Karpas-422 (cell line): Measurements from ENCODE around the gene TGFB2. TPM values are rescaled to one million over a fixed set of nuclear protein-coding genes. Genes with fewer than 3 reads are reported as not detected.

Experiments used
- DNase-seq: peaks from one replicate; pipeline ENCODE4 v3.0.0-alpha.2; 2015
- H2AFZ ChIP-seq: fragments of 200-600 bp; sonication (generic); 2 replicates; pipeline ENCODE4 v1.6.1; 2014; ENCODE audit warnings: antibody characterized with exemption, low read length, mixed read lengths
- H3K27ac ChIP-seq: fragments of 200-600 bp; sonication (generic); 2 replicates; pipeline ENCODE4 v1.5.1; 2014; ENCODE audit warnings: mild to moderate bottlenecking, low read length, moderate library complexity
- H3K27me3 ChIP-seq: fragments of 200-600 bp; sonication (generic); 2 replicates; pipeline ENCODE4 v1.6.1; 2014; ENCODE audit warnings: low read length, mixed read lengths
- H3K36me3 ChIP-seq: fragments of 200-600 bp; sonication (generic); 2 replicates; pipeline ENCODE4 v1.6.1; 2014; ENCODE audit warnings: low read length, mixed read lengths; ENCODE audit not compliant: insufficient read depth
- H3K4me1 ChIP-seq: fragments of 200-600 bp; sonication (generic); 2 replicates; pipeline ENCODE4 v1.6.1; 2014; ENCODE audit warnings: mild to moderate bottlenecking, low read length, mixed read lengths
- H3K4me2 ChIP-seq: fragments of 200-600 bp; sonication (generic); 2 replicates; pipeline ENCODE4 v1.6.1; 2014; ENCODE audit warnings: low read length, low read depth, mild to moderate bottlenecking; ENCODE audit not compliant: poor library complexity, severe bottlenecking
- H3K4me3 ChIP-seq: fragments of 200-600 bp; sonication (generic); 2 replicates; pipeline ENCODE4 v1.5.1; 2014; ENCODE audit warnings: mild to moderate bottlenecking, antibody characterized with exemption, low read length, mixed read lengths
- H3K79me2 ChIP-seq: fragments of 200-600 bp; sonication (generic); 2 replicates; pipeline ENCODE4 v1.6.1; 2014; ENCODE audit warnings: mild to moderate bottlenecking, low read length, mixed read lengths
- H3K9ac ChIP-seq: fragments of 200-600 bp; sonication (generic); 2 replicates; pipeline ENCODE4 v1.6.0; 2014; ENCODE audit warnings: low read length
- H3K9me2 ChIP-seq: fragments of 200-600 bp; sonication (generic), shearing (Covaris generic); replicated peaks from 2 replicates; pipeline ENCODE4 v1.6.0; 2014; ENCODE audit warnings: mild to moderate bottlenecking, low read length, moderate library complexity; ENCODE audit not compliant: insufficient read depth
- H3K9me3 ChIP-seq: fragments of 300-700, 200-600 bp; sonication (generic); 2 replicates; pipeline ENCODE4 v1.6.1; 2014; ENCODE audit warnings: low read length, mixed read lengths
- H4K20me1 ChIP-seq: fragments of 200-600 bp; sonication (generic); 2 replicates; pipeline ENCODE4 v1.6.1; 2014; ENCODE audit warnings: mild to moderate bottlenecking, antibody characterized with exemption, low read length, low read depth; ENCODE audit not compliant: insufficient read depth
- total RNA-seq: library from RNA; depleted of rRNA; stranded (reverse); fragments of >200 nt; shearing (Covaris generic); gene quantifications from 2 replicates; pipeline ENCODE4 v1.2.3, GENCODE V29; 2014; ENCODE audit warnings: low replicate concordance

Gene TGFB2
- total RNA-seq, 1 experiment from 2014 or later, result not detected

GRCh38 chr1:218357893-218358232 is 12.7 kb downstream of the TGFB2 start:
- DNase-seq, result no peak
- Histone ChIP-seq H3K4me2 (no peak overlapping the region), H4K20me1 (no peaks in the 10 kb centered on the region), H3K36me3 (no peaks in the 10 kb centered on the region), H3K9ac (no peak overlapping the region), H2AFZ (no peak overlapping the region), H3K4me1 (no peaks in the 10 kb centered on the region), H3K27ac (no peak overlapping the region), H3K9me2 (no peaks in the 10 kb centered on the region), H3K9me3 (no peaks in the 10 kb centered on the region), H3K4me3 (no peak overlapping the region), H3K79me2 (no peaks in the 10 kb centered on the region), H3K27me3 (no peaks in the 10 kb centered on the region)

- Histone ChIP-seq H3K27ac (no peak overlapping the region), H3K9me2 (no peaks in the 10 kb centered on the region), H2AFZ (no peak overlapping the region), H3K4me1 (no peaks in the 10 kb centered on the region), H3K4me2 (no peak overlapping the region), H3K9ac (no peak overlapping the region), H3K27me3 (no peaks in the 10 kb centered on the region), H3K79me2 (no peaks in the 10 kb centered on the region), H4K20me1 (no peaks in the 10 kb centered on the region), H3K9me3 (no peaks in the 10 kb centered on the region), H3K36me3 (no peaks in the 10 kb centered on the region), H3K4me3 (no peak overlapping the region)
- no peak for DNase-seq
These were observed 16.3 kb downstream of the TGFB2 start for GRCh38 chr1:218361298-218362065.

- Histone ChIP-seq H3K27ac (no peak overlapping the region), H3K36me3 (no peaks in the 10 kb centered on the region), H3K9me2 (no peaks in the 10 kb centered on the region), H3K9me3 (no peaks in the 10 kb centered on the region), H2AFZ (no peak overlapping the region), H3K4me1 (no peaks in the 10 kb centered on the region), H3K9ac (no peak overlapping the region), H3K4me2 (no peak overlapping the region), H4K20me1 (no peaks in the 10 kb centered on the region), H3K27me3 (no peaks in the 10 kb centered on the region), H3K4me3 (no peak overlapping the region), H3K79me2 (no peaks in the 10 kb centered on the region)
- DNase-seq, result no peak
These were observed 17.4 kb downstream of the TGFB2 start for GRCh38 chr1:218362418-218363076.

- Histone ChIP-seq H3K4me1 (no peaks in the 10 kb centered on the region), H4K20me1 (no peaks in the 10 kb centered on the region), H2AFZ (no peak overlapping the region), H3K4me3 (no peak overlapping the region), H3K9me3 (no peaks in the 10 kb centered on the region), H3K79me2 (no peaks in the 10 kb centered on the region), H3K4me2 (no peak overlapping the region), H3K9ac (no peak overlapping the region), H3K9me2 (no peaks in the 10 kb centered on the region), H3K36me3 (no peaks in the 10 kb centered on the region), H3K27me3 (no peaks in the 10 kb centered on the region), H3K27ac (no peak overlapping the region)
- DNase-seq, result no peak
These were observed 18.0 kb downstream of the TGFB2 start for GRCh38 chr1:218363141-218363540.

- Histone ChIP-seq H4K20me1 (no peaks in the 10 kb centered on the region), H3K4me1 (no peaks in the 10 kb centered on the region), H2AFZ (no peak overlapping the region), H3K36me3 (no peaks in the 10 kb centered on the region), H3K4me3 (no peak overlapping the region), H3K4me2 (no peak overlapping the region), H3K9ac (no peak overlapping the region), H3K9me2 (no peaks in the 10 kb centered on the region), H3K27me3 (no peaks in the 10 kb centered on the region), H3K9me3 (no peaks in the 10 kb centered on the region), H3K27ac (no peak overlapping the region), H3K79me2 (no peaks in the 10 kb centered on the region)
- no peak for DNase-seq
These were observed 19.0 kb downstream of the TGFB2 start for GRCh38 chr1:218364028-218364710.

- Histone ChIP-seq H3K36me3 (no peaks in the 10 kb centered on the region), H3K4me1 (no peaks in the 10 kb centered on the region), H2AFZ (no peak overlapping the region), H3K4me2 (no peak overlapping the region), H3K27me3 (no peaks in the 10 kb centered on the region), H3K79me2 (no peaks in the 10 kb centered on the region), H3K9ac (no peak overlapping the region), H3K27ac (no peak overlapping the region), H3K4me3 (no peak overlapping the region), H3K9me2 (no peaks in the 10 kb centered on the region), H3K9me3 (no peaks in the 10 kb centered on the region), H4K20me1 (no peaks in the 10 kb centered on the region)
- no peak for DNase-seq
These were observed 20.3 kb downstream of the TGFB2 start for GRCh38 chr1:218365226-218365999.

- Histone ChIP-seq H3K9ac (no peak overlapping the region), H3K4me1 (no peaks in the 10 kb centered on the region), H2AFZ (no peak overlapping the region), H3K27me3 (no peaks in the 10 kb centered on the region), H4K20me1 (no peaks in the 10 kb centered on the region), H3K4me3 (no peak overlapping the region), H3K36me3 (no peaks in the 10 kb centered on the region), H3K9me3 (no peaks in the 10 kb centered on the region), H3K4me2 (no peak overlapping the region), H3K79me2 (no peaks in the 10 kb centered on the region), H3K9me2 (no peaks in the 10 kb centered on the region), H3K27ac (no peak overlapping the region)
- no peak for DNase-seq
These were observed 21.4 kb downstream of the TGFB2 start for GRCh38 chr1:218366322-218367052.
